GM21786 (cell line): ENCODE results near the gene JMJD6.
A peak's percentile ranks its signal among the peaks of the same experiment; 100 is the strongest.

Source experiments
- ATAC-seq: cut with Tn5 transposase; IDR thresholded peaks from one replicate; pipeline ENCODE4 v1.9.1; 2021; ENCODE audit not compliant: unreplicated experiment

The JMJD6 gene

GRCh38 chr17:76683011-76683755 lies 43.2 kb downstream of the JMJD6 start:
- no peak for ATAC-seq

- ATAC-seq: no peak
These were observed 44.1 kb downstream of the JMJD6 start for GRCh38 chr17:76682296-76682695.

- no peak for ATAC-seq
These were observed 44.9 kb downstream of the JMJD6 start for GRCh38 chr17:76681222-76682137.

GRCh38 chr17:76679239-76679638 lies 47.2 kb downstream of the JMJD6 start:
- ATAC-seq: no peak

GRCh38 chr17:76678330-76678729 lies 48.1 kb downstream of the JMJD6 start:
- ATAC-seq: no peak

- ATAC-seq: no peak
These were observed 49.0 kb downstream of the JMJD6 start for GRCh38 chr17:76677406-76677805.

GRCh38 chr17:76676629-76677028 lies 49.8 kb downstream of the JMJD6 start:
- ATAC-seq: no peak

GRCh38 chr17:76675648-76676047 lies 50.8 kb downstream of the JMJD6 start:
- no peak for ATAC-seq

GRCh38 chr17:76674600-76674999 lies 51.8 kb downstream of the JMJD6 start:
- ATAC-seq: no peak

- ATAC-seq: no peak
These were observed 52.7 kb downstream of the JMJD6 start for GRCh38 chr17:76673729-76674128.

- ATAC-seq: no peak
These were observed 53.5 kb downstream of the JMJD6 start for GRCh38 chr17:76672892-76673291.

GRCh38 chr17:76672270-76672851 lies 54.0 kb downstream of the JMJD6 start:
- no peak for ATAC-seq

- no peak for ATAC-seq
These were observed 54.5 kb downstream of the JMJD6 start for GRCh38 chr17:76671912-76672262.

- peak; percentile 98 for ATAC-seq
These were observed 55.1 kb downstream of the JMJD6 start for GRCh38 chr17:76671123-76671911.

- ATAC-seq: no peak
These were observed 55.7 kb downstream of the JMJD6 start for GRCh38 chr17:76670718-76671122.

GRCh38 chr17:76670020-76670717 lies 56.2 kb downstream of the JMJD6 start:
- no peak for ATAC-seq
